GM23248 (cell line): Measurements from ENCODE around the gene KCNH5.

ENCODE experiments used
- EZH2 ChIP-seq: fragments of 200-600 bp; sonication (generic); IDR thresholded peaks from 2 replicates; pipeline ENCODE4 v1.6.1; 2018; ENCODE audit warnings: antibody characterized with exemption, mild to moderate bottlenecking; ENCODE audit not compliant: insufficient read depth, poor library complexity, severe bottlenecking
- EZH2phosphoT487 ChIP-seq: fragments of 200-600 bp; sonication (generic); IDR thresholded peaks from 2 replicates; pipeline ENCODE4 v1.6.1; 2018; ENCODE audit warnings: antibody characterized with exemption, moderate library complexity, mild to moderate bottlenecking, low read depth; ENCODE audit not compliant: insufficient read depth

DNA sequence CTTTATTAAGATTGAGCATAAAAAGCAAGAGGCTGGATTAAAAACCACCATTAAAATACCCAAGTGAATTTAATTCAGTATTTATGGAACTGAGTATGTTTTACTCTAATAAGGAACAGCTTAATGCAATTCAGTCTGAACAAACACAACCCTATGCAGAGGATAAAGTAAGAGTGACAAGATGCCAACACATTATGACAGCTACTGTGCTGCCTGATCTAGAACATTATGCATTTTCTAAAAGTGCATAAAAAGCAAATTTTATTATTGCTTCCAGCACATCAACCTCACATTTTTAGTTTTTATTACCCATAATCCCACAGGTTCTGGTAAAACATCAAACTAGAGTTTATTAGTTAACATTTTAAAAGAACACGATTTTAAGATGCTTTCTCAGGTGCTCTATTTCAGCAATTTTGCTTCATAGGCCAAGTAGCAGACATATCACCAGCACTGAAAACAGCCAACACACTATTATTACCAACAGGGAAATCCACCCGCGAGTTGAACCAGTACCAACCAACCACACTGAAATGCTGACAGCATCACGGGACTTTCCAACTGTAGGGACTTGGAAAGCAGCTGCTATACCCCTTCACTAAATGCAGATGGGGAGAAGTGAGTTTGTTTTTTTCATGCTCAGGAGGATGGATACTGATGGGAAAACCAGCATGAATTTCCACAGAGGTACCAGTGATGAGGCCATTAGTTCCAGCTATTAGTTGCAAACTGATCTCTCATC lies 372.1 kb downstream of the KCNH5 start:
- TF ChIP-seq EZH2 (no peak), EZH2phosphoT487 (no peak)
